Activated CD8-positive, alpha-beta T cell treated with anti-CD3 and anti-CD28 coated beads for 36 hours (primary cell): ENCODE data around the gene ANO7. TPM values are rescaled to one million over a fixed set of nuclear protein-coding genes. Genes with fewer than 3 reads are reported as not detected.

ENCODE experiments used
- ATAC-seq: fragments of 200-7000 bp; cut with Tn5 transposase; one replicate; pipeline ENCODE4 v1.10.0; 2021; ENCODE audit warnings: mild to moderate bottlenecking, moderate library complexity
- CTCF ChIA-PET: fragments of 350-600 bp; sonication (Branson Sonifier 250); formaldehyde crosslinking; loops from one replicate; lab custom pipeline; 2021; ENCODE audit warnings: antibody characterized with exemption; lab: Charles Lee
- POLR2A ChIA-PET: fragments of 350-600 bp; sonication (Branson Sonifier 250); formaldehyde crosslinking; loops from one replicate; lab custom pipeline; 2021; ENCODE audit warnings: antibody characterized with exemption; lab: Charles Lee
- DNase-seq: peaks from one replicate; pipeline ENCODE4 v3.0.0-alpha.2; 2020
- H3K27ac Mint-ChIP-seq: one replicate; pipeline ENCODE4 v1.8.0; 2021; ENCODE audit warnings: mild to moderate bottlenecking, mixed read lengths
- H3K27me3 Mint-ChIP-seq: one replicate; pipeline ENCODE4 v1.8.0; 2021; ENCODE audit warnings: mixed read lengths
- H3K36me3 Mint-ChIP-seq: one replicate; pipeline ENCODE4 v1.8.0; 2021; ENCODE audit warnings: low read depth, mixed read lengths
- H3K4me1 Mint-ChIP-seq: one replicate; pipeline ENCODE4 v1.8.0; 2021; ENCODE audit warnings: low read depth, mixed read lengths
- H3K4me3 Mint-ChIP-seq: one replicate; pipeline ENCODE4 v1.8.0; 2021; ENCODE audit warnings: mild to moderate bottlenecking, moderate library complexity, mixed read lengths
- H3K9me3 Mint-ChIP-seq: one replicate; pipeline ENCODE4 v1.8.0; 2021; ENCODE audit warnings: mixed read lengths
- intact Hi-C: fragments of 100-400 bp; cut with micrococcal nuclease; formaldehyde crosslinking; loops from one replicate; pipeline ENCODE4 v1.10.0; 2022
- total RNA-seq, 2 experiments: library from RNA; stranded (reverse); gene quantifications; one replicate each; pipeline ENCODE4 v1.2.3, GENCODE V29; 2021
- TF ChIP-seq, protein P1 (sequence below): fragments of 200-600 bp; IDR thresholded peaks from one replicate; pipeline ENCODE4 v1.8.0; 2022; ENCODE audit warnings: antibody characterized with exemption, mild to moderate bottlenecking

Gene ANO7
- total RNA-seq, 2 experiments from 2014 or later, result 5.1 to 5.4 TPM

DNA sequence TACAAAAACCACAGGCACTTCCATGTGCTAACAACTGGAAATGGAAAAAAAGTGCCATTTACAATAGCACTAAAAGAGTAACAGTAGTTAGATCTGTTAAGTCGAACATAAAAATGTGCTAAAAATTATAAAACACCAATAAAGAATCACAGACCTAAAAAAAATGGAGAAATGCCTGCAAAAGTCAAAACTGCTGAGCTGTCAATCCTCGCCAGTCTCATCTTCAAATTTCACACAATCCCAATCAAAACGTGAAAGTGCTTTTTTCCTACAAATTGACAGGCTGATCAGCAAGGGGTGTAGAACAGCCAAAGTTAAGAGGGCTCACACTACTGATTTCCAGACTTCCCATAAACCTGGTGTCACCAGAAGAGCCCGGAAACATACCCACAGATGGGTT, 53.2 kb downstream of the ANO7 start:
- H3K9me3 Mint-ChIP-seq, result no peaks in the 10 kb centered on the region
- H3K27me3 Mint-ChIP-seq, result no peaks in the 10 kb centered on the region
- peaks cover 76% of the 10 kb centered on the region for H3K36me3 Mint-ChIP-seq
- POLR2A ChIA-PET, result interaction anchor here (0.9 kb wide), 1 partner anchor 23 kb away, joined by 3 read pairs; no protein-coding TSS in a partner anchor
- no peaks in the 10 kb centered on the region for H3K4me1 Mint-ChIP-seq
- intact Hi-C loops, result no loop called here
- TF ChIP-seq, protein P1, sequence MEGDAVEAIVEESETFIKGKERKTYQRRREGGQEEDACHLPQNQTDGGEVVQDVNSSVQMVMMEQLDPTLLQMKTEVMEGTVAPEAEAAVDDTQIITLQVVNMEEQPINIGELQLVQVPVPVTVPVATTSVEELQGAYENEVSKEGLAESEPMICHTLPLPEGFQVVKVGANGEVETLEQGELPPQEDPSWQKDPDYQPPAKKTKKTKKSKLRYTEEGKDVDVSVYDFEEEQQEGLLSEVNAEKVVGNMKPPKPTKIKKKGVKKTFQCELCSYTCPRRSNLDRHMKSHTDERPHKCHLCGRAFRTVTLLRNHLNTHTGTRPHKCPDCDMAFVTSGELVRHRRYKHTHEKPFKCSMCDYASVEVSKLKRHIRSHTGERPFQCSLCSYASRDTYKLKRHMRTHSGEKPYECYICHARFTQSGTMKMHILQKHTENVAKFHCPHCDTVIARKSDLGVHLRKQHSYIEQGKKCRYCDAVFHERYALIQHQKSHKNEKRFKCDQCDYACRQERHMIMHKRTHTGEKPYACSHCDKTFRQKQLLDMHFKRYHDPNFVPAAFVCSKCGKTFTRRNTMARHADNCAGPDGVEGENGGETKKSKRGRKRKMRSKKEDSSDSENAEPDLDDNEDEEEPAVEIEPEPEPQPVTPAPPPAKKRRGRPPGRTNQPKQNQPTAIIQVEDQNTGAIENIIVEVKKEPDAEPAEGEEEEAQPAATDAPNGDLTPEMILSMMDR, result no peak
- H3K4me3 Mint-ChIP-seq, result no peak overlapping the region
- H3K27ac Mint-ChIP-seq, result no peak overlapping the region
- CTCF ChIA-PET, result no interaction called here
- ATAC-seq, result no peak
- DNase-seq, result no peak

DNA sequence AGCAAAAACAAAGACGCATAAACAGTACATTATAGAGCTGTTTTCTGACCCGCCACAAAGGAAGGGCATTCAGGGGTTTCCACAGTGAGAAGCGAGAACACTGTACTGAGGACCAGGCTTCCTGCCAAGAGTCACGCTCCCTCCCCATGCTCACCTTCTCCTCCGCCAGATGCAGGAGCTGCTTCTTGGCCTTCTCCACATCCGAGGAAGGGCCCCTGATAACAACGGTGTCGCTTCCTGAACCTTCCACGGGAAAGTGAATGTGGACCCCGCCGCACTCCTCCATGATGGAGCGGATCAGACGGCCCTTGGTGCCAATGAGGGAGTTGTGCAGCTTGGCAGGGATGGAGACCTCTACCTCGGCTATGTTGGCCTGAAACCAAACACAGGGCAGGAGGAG, 53.8 kb downstream of the ANO7 start:
- Mint-ChIP-seq H3K36me3 (peaks cover 78% of the 10 kb centered on the region), H3K9me3 (no peaks in the 10 kb centered on the region)

DNA sequence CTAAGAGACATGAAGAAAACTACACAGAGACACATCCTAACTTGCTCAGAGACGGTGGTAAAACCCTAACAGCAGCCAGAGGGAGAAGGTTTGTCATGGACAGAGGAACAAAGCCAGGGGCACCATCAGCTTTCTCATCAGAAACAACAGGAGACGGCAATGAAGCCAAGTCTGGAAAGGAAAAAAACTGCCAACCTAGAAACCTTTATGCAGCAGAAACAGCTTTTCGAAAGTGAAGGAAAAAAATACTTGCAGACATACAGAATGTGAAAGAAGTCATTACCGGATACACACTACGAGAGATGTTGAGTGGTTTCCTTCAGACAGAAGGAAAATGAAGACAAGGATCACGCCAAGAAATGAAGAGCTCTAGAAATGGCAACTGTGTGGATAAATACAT, 55.9 kb downstream of the ANO7 start:
- ATAC-seq, result no peak
- intact Hi-C loops, result no loop called here
- ChIA-PET CTCF (no interaction called here), POLR2A (interaction anchor here (0.6 kb wide), 1 partner anchor 72 kb away, joined by 3 read pairs; the partner anchor contains the start of gene SEPTIN2)
- TF ChIP-seq, protein P1, result no peak
- no peaks in the 10 kb centered on the region for H3K27me3 Mint-ChIP-seq
- no peaks in the 10 kb centered on the region for H3K9me3 Mint-ChIP-seq
- H3K36me3 Mint-ChIP-seq, result peaks cover 79% of the 10 kb centered on the region
- H3K4me3 Mint-ChIP-seq, result no peak overlapping the region
- H3K4me1 Mint-ChIP-seq, result no peaks in the 10 kb centered on the region
- H3K27ac Mint-ChIP-seq, result no peak overlapping the region
- DNase-seq, result no peak

More for the DNA sequence above, 53.8 kb downstream of the ANO7 start:
- H3K27me3 Mint-ChIP-seq, result no peaks in the 10 kb centered on the region
- H3K4me1 Mint-ChIP-seq, result no peaks in the 10 kb centered on the region
- no peak for ATAC-seq
- TF ChIP-seq, protein P1, result no peak
- no peak for DNase-seq
- H3K4me3 Mint-ChIP-seq, result no peak overlapping the region
- intact Hi-C loops, result no loop called here
- no peak overlapping the region for H3K27ac Mint-ChIP-seq
- POLR2A ChIA-PET, result no interaction called here
- CTCF ChIA-PET, result no interaction called here

DNA sequence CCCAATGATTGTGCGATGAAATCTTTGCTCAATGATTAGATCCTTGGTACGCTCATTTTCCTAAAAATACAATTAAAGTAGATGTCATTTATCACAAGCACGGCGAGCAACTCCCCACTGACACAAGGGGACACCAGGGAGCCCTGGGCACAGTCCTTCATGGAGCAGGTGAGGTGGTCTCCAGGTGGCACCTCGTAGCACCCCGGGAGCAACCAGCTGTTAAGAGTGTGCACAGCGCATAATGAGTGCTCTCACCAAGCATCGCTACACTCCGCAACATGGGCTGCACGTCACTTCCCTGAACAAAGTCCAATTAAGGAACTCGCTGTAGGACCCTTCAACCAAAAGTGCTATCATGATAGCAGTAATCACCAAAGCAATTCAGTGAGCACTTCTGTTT, 59.8 kb downstream of the ANO7 start:
- H3K36me3 Mint-ChIP-seq, result peaks cover 68% of the 10 kb centered on the region

DNA sequence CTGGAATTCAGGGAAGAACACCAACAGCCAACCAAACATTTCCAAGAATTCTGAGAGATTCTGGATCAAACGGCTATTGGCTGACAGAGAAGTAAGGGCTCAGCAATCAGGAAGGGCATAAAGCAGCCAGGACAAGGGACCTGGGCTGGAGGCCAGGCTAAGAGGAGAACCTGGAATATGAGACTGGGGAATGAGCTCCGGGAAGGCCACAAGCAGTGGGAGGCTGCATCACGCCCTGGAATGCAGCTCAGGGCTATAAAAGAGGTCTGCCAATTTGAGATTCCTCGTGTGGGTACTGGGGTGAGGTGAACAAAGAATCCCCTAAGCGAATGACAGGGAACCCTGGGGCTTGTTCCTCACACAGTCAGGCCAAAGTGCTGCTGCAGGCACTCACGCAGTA, 60.4 kb downstream of the ANO7 start:
- TF ChIP-seq, protein P1, result no peak
- ATAC-seq (no peak), DNase-seq (no peak)
- Mint-ChIP-seq H3K4me1 (no peaks in the 10 kb centered on the region), H3K27me3 (no peaks in the 10 kb centered on the region), H3K9me3 (no peaks in the 10 kb centered on the region), H3K36me3 (peaks cover 68% of the 10 kb centered on the region), H3K27ac (no peak overlapping the region), H3K4me3 (no peak overlapping the region)
- ChIA-PET POLR2A (no interaction called here), CTCF (interaction anchor here (0.9 kb wide), 1 partner anchor 398 kb away, joined by 3 read pairs; no protein-coding TSS in a partner anchor)
- intact Hi-C loops, result no loop called here

More for the DNA sequence above, 59.8 kb downstream of the ANO7 start:
- Mint-ChIP-seq H3K27ac (no peak overlapping the region), H3K27me3 (no peaks in the 10 kb centered on the region), H3K9me3 (no peaks in the 10 kb centered on the region), H3K4me1 (no peaks in the 10 kb centered on the region), H3K4me3 (no peak overlapping the region)
- TF ChIP-seq, protein P1, result no peak
- POLR2A ChIA-PET, result no interaction called here
- CTCF ChIA-PET, result interaction anchor here (0.9 kb wide), 1 partner anchor 397 kb away, joined by 3 read pairs; no protein-coding TSS in a partner anchor
- DNase-seq (no peak), ATAC-seq (no peak)
- intact Hi-C loops, result no loop called here
